ENCODE data around the gene COMMD8.

Gene COMMD8

GRCh38 chr4:47466056-47466785 lies 2.7 kb upstream of the COMMD8 start:
- Histone ChIP-seq H3K27me3 (ENCODE audit: low read depth) (no peaks in the 10 kb centered on the region), H3K36me3 (replicated peaks) (no peaks in the 10 kb centered on the region), H3K4me3 (no peak overlapping the region), H3K4me1 (peaks cover 49% of the 10 kb centered on the region), H3K9me3 (no peaks in the 10 kb centered on the region)
- DNase-seq (ENCODE audit: low spot score in 2 of 2) = no peak
- in situ Hi-C loops (cut with MboI; ENCODE audit: low sequenced_read_pairs) = no loop called here

GRCh38 chr4:47465004-47465403 lies 1.5 kb upstream of the COMMD8 start:
- Histone ChIP-seq H3K27me3 (ENCODE audit: low read depth) (no peaks in the 10 kb centered on the region), H3K4me1 (peaks cover 41% of the 10 kb centered on the region), H3K4me3 (no peak overlapping the region), H3K36me3 (replicated peaks) (peaks cover under 1% of the 10 kb centered on the region; the same call in 1 of the 2 replicates), H3K9me3 (no peaks in the 10 kb centered on the region)
- no peak for DNase-seq (ENCODE audit: low spot score in 2 of 2)
- in situ Hi-C loops (cut with MboI; ENCODE audit: low sequenced_read_pairs) = no loop called here

GRCh38 chr4:47462799-47463234 lies 685 bp downstream of the COMMD8 start:
- Histone ChIP-seq H3K9me3 (no peaks in the 10 kb centered on the region), H3K27me3 (ENCODE audit: low read depth) (no peaks in the 10 kb centered on the region), H3K4me3 (peak overlapping the region; percentile 69), H3K4me1 (peaks cover 25% of the 10 kb centered on the region), H3K36me3 (replicated peaks) (peaks cover 9% of the 10 kb centered on the region; the same call in 1 of the 2 replicates)
- no peak for DNase-seq (ENCODE audit: low spot score in 2 of 2)
- in situ Hi-C loops (cut with MboI; ENCODE audit: low sequenced_read_pairs) = no loop called here

- Histone ChIP-seq H3K36me3 (replicated peaks) (peaks cover 25% of the 10 kb centered on the region), H3K4me3 (no peak overlapping the region), H3K9me3 (no peaks in the 10 kb centered on the region), H3K27me3 (ENCODE audit: low read depth) (no peaks in the 10 kb centered on the region), H3K4me1 (no peaks in the 10 kb centered on the region)
- DNase-seq (ENCODE audit: low spot score in 2 of 2) = no peak
- in situ Hi-C loops (cut with MboI; ENCODE audit: low sequenced_read_pairs) = no loop called here
These were observed 11.8 kb downstream of the COMMD8 start for GRCh38 chr4:47451657-47452056.

GRCh38 chr4:47444031-47444430 lies 19.5 kb downstream of the COMMD8 start:
- DNase-seq (ENCODE audit: low spot score in 2 of 2) = no peak
- no peaks in the 10 kb centered on the region for H3K36me3 ChIP-seq (replicated peaks)
- peaks cover 14% of the 10 kb centered on the region for H3K4me1 ChIP-seq
- in situ Hi-C loops (cut with MboI; ENCODE audit: low sequenced_read_pairs) = no loop called here
- H3K9me3 ChIP-seq = no peaks in the 10 kb centered on the region; the same call in 1 of the 2 replicates
- no peak overlapping the region for H3K4me3 ChIP-seq
- H3K27me3 ChIP-seq (ENCODE audit: low read depth) = no peaks in the 10 kb centered on the region

- DNase-seq (ENCODE audit: low spot score in 2 of 2) = no peak
- Histone ChIP-seq H3K9me3 (no peaks in the 10 kb centered on the region; the same call in 1 of the 2 replicates), H3K27me3 (ENCODE audit: low read depth) (no peaks in the 10 kb centered on the region), H3K4me3 (no peak overlapping the region), H3K4me1 (peaks cover 25% of the 10 kb centered on the region), H3K36me3 (replicated peaks) (no peaks in the 10 kb centered on the region)
- in situ Hi-C loops (cut with MboI; ENCODE audit: low sequenced_read_pairs) = no loop called here
These were observed 20.5 kb downstream of the COMMD8 start for GRCh38 chr4:47442980-47443379.

- H3K4me3 ChIP-seq = no peak overlapping the region
- in situ Hi-C loops (cut with MboI; ENCODE audit: low sequenced_read_pairs) = no loop called here
- peaks cover 49% of the 10 kb centered on the region for H3K4me1 ChIP-seq
- DNase-seq (ENCODE audit: low spot score in 2 of 2) = peak in 1 of 2 experiments; percentile 94
- H3K9me3 ChIP-seq = no peaks in the 10 kb centered on the region; the same call in 1 of the 2 replicates
- H3K36me3 ChIP-seq (replicated peaks) = no peaks in the 10 kb centered on the region
- H3K27me3 ChIP-seq (ENCODE audit: low read depth) = no peaks in the 10 kb centered on the region
These were observed 28.6 kb downstream of the COMMD8 start for GRCh38 chr4:47434931-47435330.

- Histone ChIP-seq H3K27me3 (ENCODE audit: low read depth) (no peaks in the 10 kb centered on the region), H3K9me3 (no peaks in the 10 kb centered on the region), H3K4me1 (peaks cover 36% of the 10 kb centered on the region), H3K36me3 (replicated peaks) (no peaks in the 10 kb centered on the region), H3K4me3 (no peak overlapping the region)
- in situ Hi-C loops (cut with MboI; ENCODE audit: low sequenced_read_pairs) = no loop called here
- DNase-seq (ENCODE audit: low spot score in 2 of 2) = no peak
These were observed 30.8 kb downstream of the COMMD8 start for GRCh38 chr4:47432749-47433148.

- no peaks in the 10 kb centered on the region for H3K27me3 ChIP-seq (ENCODE audit: low read depth)
- no peaks in the 10 kb centered on the region for H3K9me3 ChIP-seq
- H3K4me1 ChIP-seq = peaks cover 6% of the 10 kb centered on the region; the same call in 1 of the 2 replicates
- in situ Hi-C loops (cut with MboI; ENCODE audit: low sequenced_read_pairs) = no loop called here
- DNase-seq (ENCODE audit: low spot score in 2 of 2) = no peak
- H3K36me3 ChIP-seq (replicated peaks) = no peaks in the 10 kb centered on the region
- H3K4me3 ChIP-seq = no peak overlapping the region
These were observed 35.6 kb downstream of the COMMD8 start for GRCh38 chr4:47427935-47428334.

GRCh38 chr4:47425628-47426027 lies 37.9 kb downstream of the COMMD8 start:
- H3K27me3 ChIP-seq (ENCODE audit: low read depth) = no peaks in the 10 kb centered on the region
- H3K4me1 ChIP-seq = peaks cover 3% of the 10 kb centered on the region
- no peaks in the 10 kb centered on the region for H3K9me3 ChIP-seq
- in situ Hi-C loops (cut with MboI; ENCODE audit: low sequenced_read_pairs) = no loop called here
- DNase-seq (ENCODE audit: low spot score in 2 of 2) = no peak
- H3K36me3 ChIP-seq (replicated peaks) = no peaks in the 10 kb centered on the region
- no peak overlapping the region for H3K4me3 ChIP-seq

- Histone ChIP-seq H3K9me3 (no peaks in the 10 kb centered on the region), H3K4me1 (peaks cover 3% of the 10 kb centered on the region), H3K27me3 (ENCODE audit: low read depth) (no peaks in the 10 kb centered on the region), H3K4me3 (no peak overlapping the region), H3K36me3 (replicated peaks) (no peaks in the 10 kb centered on the region)
- in situ Hi-C loops (cut with MboI; ENCODE audit: low sequenced_read_pairs) = no loop called here
- no peak for DNase-seq (ENCODE audit: low spot score in 2 of 2)
These were observed 44.2 kb downstream of the COMMD8 start for GRCh38 chr4:47419296-47419695.

- Histone ChIP-seq H3K36me3 (replicated peaks) (no peaks in the 10 kb centered on the region), H3K27me3 (ENCODE audit: low read depth) (no peaks in the 10 kb centered on the region)
- in situ Hi-C loops (cut with MboI; ENCODE audit: low sequenced_read_pairs) = no loop called here
These were observed 45.4 kb downstream of the COMMD8 start for GRCh38 chr4:47418147-47418546.

GRCh38 chr4:47415719-47416118 lies 47.8 kb downstream of the COMMD8 start:
- no peak for DNase-seq (ENCODE audit: low spot score in 2 of 2)
- no peaks in the 10 kb centered on the region for H3K27me3 ChIP-seq (ENCODE audit: low read depth)
- H3K4me3 ChIP-seq = no peak overlapping the region
- H3K4me1 ChIP-seq = no peaks in the 10 kb centered on the region
- in situ Hi-C loops (cut with MboI; ENCODE audit: low sequenced_read_pairs) = no loop called here
- no peaks in the 10 kb centered on the region for H3K9me3 ChIP-seq
- no peaks in the 10 kb centered on the region for H3K36me3 ChIP-seq (replicated peaks)

More at GRCh38 chr4:47418147-47418546, 45.4 kb downstream of the COMMD8 start:
- peaks cover 3% of the 10 kb centered on the region; the same call in 1 of the 2 replicates for H3K4me1 ChIP-seq
- H3K4me3 ChIP-seq = no peak overlapping the region
- no peak for DNase-seq (ENCODE audit: low spot score in 2 of 2)
- no peaks in the 10 kb centered on the region for H3K9me3 ChIP-seq

GRCh38 chr4:47413521-47413920 lies 50.0 kb downstream of the COMMD8 start:
- H3K4me3 ChIP-seq = no peak overlapping the region
- no peak for DNase-seq (ENCODE audit: low spot score in 2 of 2)

More at GRCh38 chr4:47413521-47413920, 50.0 kb downstream of the COMMD8 start:
- in situ Hi-C loops (cut with MboI; ENCODE audit: low sequenced_read_pairs) = no loop called here
- Histone ChIP-seq H3K27me3 (ENCODE audit: low read depth) (no peaks in the 10 kb centered on the region), H3K4me1 (no peaks in the 10 kb centered on the region), H3K36me3 (replicated peaks) (no peaks in the 10 kb centered on the region), H3K9me3 (no peaks in the 10 kb centered on the region)
